Measurements from ENCODE around the gene KRTAP9-6.
"Not testable (repeated sequence)": the region's sequence is repeated elsewhere in the genome, so short reads cannot be mapped to it uniquely, and the experiment has no call there.

The KRTAP9-6 gene
- 0 reads per million in 4 experiments for total RNA-seq

- DNase-seq = no peak
These were observed at the start of gene KRTAP9-6 for GRCh38 chr17:41265078-41265477. TSS of gene KRTAP9-6 (plus strand) at chr17:41265378. CDS start at chr17:41265378, 0 bp downstream.

DNA sequence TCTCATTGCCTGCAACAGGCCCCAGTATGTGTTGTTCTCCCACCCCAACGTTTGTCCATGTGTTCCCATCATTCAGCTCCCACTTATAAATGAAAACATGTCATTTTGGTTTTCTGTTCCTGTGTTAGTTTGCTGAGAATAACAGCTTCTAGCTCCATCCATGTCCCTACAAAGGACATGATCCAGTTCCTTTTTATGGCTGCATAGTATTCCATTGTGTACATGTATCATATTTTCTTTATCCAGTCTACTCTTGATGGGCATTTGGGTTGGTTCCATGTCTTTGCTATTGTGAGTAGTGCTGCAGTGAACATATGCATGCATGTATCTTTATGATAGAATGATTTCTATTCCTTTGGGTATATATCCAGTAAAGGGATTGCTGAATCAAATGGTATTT lies 49.5 kb upstream of the KRTAP9-6 start:
- no peak for DNase-seq

- DNase-seq = no peak
These were observed 41.4 kb upstream of the KRTAP9-6 start for GRCh38 chr17:41223821-41224220.

- no peak for DNase-seq
These were observed 39.1 kb upstream of the KRTAP9-6 start for GRCh38 chr17:41226051-41226450.

DNA sequence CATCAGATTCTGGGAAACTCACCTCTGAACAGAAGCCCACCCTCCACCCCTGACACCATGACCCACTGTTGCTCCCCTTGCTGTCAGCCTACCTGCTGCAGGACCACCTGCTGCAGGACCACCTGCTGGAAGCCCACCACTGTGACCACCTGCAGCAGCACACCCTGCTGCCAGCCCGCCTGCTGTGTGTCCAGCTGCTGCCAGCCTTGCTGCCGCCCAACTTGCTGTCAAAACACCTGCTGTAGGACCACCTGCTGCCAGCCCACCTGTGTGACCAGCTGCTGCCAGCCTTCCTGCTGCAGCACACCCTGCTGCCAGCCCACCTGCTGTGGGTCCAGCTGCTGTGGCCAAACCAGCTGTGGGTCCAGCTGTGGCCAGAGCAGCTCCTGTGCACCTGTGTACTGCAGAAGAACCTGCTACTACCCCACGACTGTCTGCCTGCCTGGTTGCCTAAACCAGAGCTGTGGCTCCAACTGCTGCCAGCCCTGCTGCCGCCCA lies 38.5 kb upstream of the KRTAP9-6 start, which contains the start of gene KRTAP9-2:
KRTAP9-2 (plus strand) TSS at position 51 of the 498 bp plus-strand sequence; CDS start at position 58, 7 bp downstream.
- DNase-seq = not testable (repeated sequence)

DNA sequence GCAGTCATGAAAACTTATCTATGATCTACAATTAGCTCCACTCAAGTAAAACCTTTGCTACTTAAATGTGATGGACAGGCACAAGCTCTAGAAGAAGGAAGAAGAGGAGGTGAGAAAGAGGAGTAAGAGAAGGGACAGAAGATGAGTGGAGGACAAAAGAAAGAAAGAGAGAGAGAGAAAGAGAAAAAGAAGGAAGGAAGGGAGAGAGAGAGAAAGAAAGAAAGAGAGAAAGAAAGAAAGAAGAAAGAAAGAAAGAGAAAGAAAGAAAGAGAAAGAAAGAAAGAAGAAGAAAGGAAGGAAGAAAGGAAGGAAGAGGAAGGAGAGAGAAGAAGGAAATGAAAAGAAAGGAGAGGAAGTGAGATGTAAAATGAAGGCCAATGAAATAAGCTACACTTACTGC lies 35.1 kb upstream of the KRTAP9-6 start:
- no peak for DNase-seq

GRCh38 chr17:41231731-41232130 lies 33.4 kb upstream of the KRTAP9-6 start:
- DNase-seq = no peak

DNA sequence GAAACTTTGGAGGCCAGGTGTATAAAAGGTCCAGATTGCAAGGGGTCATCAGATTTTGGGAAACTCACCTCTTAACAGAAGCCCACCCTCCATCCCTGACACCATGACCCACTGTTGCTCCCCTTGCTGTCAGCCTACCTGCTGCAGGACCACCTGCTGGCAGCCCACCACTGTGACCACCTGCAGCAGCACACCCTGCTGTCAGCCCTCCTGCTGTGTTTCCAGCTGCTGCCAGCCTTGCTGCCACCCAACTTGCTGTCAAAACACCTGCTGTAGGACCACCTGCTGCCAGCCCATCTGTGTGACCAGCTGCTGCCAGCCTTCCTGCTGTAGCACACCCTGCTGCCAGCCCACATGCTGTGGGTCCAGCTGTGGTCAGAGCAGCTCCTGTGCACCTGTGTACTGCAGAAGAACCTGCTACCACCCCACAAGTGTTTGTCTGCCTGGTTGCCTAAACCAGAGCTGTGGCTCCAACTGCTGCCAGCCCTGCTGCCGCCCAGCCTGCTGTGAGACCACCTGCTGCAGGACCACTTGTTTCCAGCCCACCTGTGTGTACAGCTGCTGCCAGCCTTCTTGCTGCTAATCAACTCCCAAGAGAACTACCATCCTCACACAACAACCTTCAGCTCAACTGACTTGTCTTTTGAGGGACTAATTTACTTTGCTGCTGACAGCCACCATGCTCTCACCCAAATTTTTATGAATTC lies 32.6 kb upstream of the KRTAP9-6 start, which contains the start of gene KRTAP9-3:
KRTAP9-3 (plus strand) TSS at position 51 of the 707 bp plus-strand sequence; CDS start at position 104, 53 bp downstream.
- not testable (repeated sequence) for DNase-seq

DNA sequence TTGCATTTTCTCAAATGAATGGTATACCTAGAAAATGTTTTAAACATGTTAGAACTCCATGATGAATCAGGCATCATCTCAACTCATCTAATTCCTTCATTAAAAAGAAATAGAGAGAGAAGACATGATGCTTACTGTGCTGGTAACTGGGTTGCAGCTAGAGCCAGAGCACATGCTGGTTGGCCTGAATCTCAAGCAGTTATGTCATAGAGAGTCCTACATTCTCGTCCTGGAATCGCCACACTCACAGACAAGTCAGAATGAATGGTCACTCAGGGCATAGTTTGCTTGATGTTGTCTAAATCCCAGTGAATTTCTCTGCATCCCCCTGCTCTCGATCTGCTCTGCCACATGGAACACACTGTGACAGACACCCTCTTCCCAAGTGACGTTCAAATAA lies 28.1 kb upstream of the KRTAP9-6 start:
- not testable (repeated sequence) for DNase-seq

- DNase-seq = not testable (repeated sequence)
These were observed 27.2 kb upstream of the KRTAP9-6 start, which contains the start of gene KRTAP9-8 for GRCh38 chr17:41237949-41238437. TSS of gene KRTAP9-8 (plus strand) at chr17:41237999. CDS start at chr17:41238052, 53 bp downstream.

DNA sequence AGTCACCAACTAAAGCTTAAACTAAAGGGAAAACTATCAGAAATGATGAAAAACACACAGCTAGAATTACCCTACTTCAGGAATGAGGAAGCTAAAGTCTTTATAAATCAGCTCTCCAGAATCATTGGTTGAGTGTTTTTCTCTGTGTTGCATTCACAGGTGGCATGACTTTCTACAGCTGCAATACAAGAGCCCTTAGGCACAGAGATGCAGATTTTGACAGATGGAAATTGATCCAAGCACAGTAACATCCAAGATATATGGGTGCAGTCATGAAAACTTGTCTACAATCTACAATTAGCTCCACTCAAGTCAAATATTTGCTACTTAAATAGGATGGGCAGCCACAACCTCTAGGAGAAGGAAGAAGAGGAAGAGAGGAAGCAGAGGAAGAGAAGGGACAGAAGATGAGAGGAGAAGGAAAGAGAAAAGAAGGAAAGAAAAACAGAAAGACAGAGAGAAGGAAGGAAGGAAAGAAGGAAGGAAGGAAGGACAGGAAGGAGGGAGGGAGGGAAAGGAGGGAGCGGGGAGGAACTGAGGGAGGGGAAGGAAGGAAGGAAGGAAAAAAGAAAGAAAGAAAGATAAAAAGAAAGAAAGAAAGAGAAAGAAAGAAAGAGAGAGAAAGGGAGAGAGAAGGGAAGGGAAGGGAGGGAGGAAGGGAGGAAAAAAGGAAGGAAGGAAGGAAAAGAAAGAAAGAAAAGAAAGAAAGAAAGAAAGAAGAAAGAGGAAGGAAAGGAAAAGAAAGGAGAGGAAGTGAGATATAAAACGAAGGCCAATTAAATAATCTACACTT lies 18.0 kb upstream of the KRTAP9-6 start:
- DNase-seq = not testable (repeated sequence)

DNA sequence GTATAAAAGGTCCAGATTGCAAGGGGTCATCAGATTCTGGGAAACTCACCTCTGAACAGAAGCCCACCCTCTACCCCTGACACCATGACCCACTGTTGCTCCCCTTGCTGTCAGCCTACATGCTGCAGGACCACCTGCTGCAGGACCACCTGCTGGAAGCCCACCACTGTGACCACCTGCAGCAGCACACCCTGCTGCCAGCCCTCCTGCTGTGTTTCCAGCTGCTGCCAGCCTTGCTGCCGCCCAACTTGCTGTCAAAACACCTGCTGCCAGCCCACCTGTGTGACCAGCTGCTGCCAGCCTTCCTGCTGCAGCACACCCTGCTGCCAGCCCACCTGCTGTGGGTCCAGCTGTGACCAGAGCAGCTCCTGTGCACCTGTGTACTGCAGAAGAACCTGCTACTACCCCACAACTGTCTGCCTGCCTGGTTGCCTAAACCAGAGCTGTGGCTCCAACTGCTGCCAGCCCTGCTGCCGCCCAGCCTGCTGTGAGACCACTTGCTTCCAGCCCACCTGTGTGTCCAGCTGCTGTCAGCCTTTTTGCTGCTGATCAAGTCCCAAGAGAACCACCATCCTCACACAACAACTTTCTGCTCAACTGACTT lies 15.4 kb upstream of the KRTAP9-6 start, which contains the start of gene KRTAP9-4:
KRTAP9-4 (plus strand) TSS at position 51 of the 604 bp plus-strand sequence; CDS start at position 85, 34 bp downstream.
- DNase-seq = not testable (repeated sequence)

- no peak for DNase-seq
These were observed 13.9 kb upstream of the KRTAP9-6 start for GRCh38 chr17:41251261-41251660.

GRCh38 chr17:41254861-41255260 lies 10.3 kb upstream of the KRTAP9-6 start:
- no peak for DNase-seq

DNA sequence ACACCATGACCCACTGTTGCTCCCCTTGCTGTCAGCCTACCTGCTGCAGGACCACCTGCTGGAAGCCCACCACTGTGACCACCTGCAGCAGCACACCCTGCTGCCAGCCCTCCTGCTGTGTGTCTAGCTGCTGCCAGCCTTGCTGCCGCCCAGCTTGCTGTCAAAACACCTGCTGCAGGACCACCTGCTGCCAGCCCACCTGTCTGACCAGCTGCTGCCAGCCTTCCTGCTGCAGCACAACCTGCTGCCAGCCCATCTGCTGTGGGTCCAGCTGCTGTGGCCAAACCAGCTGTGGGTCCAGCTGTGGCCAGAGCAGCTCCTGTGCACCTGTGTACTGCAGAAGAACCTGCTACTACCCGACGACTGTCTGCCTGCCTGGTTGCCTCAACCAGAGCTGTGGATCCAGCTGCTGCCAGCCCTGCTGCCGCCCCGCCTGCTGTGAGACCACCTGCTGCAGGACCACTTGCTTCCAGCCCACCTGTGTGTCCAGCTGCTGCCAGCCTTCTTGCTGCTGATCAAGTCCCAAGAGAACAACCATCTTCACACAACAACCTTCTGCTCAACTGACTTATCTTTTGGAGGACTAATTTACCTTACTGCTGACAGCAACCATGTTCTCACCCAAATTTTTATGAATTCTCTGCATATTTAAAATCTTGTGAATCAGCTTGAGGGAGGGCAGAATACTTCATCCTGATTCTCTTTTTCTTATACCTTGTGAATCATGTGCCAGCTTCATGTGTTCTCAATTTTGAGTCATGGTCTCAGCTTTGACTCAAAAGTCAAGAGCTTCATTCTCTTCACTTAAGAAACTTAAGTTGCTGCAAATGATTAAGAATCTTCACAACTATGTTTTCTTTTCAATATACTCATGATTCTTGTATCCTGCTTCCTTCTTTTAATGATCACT lies 9.5 kb upstream of the KRTAP9-6 start, which contains the start of gene KRTAP9-9:
KRTAP9-9 (plus strand) TSS at position 4 of the 910 bp plus-strand sequence.
- not testable (repeated sequence) for DNase-seq

DNA sequence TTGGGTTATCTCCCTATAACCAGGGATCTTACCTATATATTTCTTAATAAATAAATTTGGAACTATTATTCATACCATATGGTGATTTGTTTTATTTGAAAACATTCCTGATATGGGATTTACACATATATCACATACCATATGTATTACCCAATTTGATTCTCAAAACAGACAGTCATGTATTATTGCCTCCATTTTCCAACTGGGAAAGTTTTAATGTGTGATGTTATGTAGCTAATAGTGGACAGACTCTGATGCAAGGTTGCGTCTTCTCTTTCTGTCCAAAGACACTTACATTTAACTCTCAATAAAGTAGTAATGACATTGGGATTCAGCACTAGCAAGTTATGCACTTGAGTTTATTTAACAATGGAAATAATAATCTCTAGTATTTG lies 8.9 kb upstream of the KRTAP9-6 start:
- DNase-seq = no peak

GRCh38 chr17:41258406-41258805 lies 6.8 kb upstream of the KRTAP9-6 start:
- DNase-seq = no peak

DNA sequence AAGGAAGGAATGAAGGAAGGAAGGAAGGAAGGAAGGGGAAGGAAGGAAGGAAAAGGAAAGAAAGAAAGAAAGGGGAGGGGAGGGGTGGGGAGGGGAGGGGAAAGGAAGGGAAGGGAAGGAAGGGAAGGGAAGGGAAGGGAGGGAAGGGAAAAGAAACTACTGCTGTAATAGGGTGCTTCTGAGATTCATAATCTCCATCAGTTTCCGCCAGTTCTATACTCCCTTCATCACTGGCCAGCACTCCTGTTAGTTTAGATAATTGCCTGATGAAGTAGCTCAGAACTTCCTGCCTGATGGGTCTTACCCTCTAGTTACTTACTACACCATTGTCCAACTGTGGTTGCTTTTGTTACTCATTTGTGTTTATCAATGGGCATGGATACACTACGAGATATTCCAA lies 2.0 kb upstream of the KRTAP9-6 start:
- no peak for DNase-seq

DNA sequence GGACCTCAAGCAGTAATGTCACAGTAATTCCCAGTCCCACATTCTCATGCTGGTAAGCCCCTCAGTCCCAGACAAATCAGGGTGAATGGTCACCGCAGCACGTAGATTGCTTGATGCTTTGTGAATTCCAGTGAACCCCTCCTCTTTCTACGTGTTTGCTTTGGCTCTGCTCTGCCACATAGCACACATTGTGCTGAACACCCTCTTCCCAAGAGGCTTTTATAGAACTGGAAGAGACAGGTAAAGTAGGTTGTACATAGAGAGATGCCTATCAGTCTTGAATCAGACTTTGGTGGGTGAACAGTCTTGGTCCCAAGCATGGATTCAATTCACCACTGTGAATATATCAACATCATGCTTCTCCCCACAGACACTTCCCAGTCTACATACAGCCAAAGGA lies 579 bp upstream of the KRTAP9-6 start:
- DNase-seq = no peak

- DNase-seq = no peak
These were observed 2.5 kb downstream of the KRTAP9-6 start for GRCh38 chr17:41267711-41268110.

DNA sequence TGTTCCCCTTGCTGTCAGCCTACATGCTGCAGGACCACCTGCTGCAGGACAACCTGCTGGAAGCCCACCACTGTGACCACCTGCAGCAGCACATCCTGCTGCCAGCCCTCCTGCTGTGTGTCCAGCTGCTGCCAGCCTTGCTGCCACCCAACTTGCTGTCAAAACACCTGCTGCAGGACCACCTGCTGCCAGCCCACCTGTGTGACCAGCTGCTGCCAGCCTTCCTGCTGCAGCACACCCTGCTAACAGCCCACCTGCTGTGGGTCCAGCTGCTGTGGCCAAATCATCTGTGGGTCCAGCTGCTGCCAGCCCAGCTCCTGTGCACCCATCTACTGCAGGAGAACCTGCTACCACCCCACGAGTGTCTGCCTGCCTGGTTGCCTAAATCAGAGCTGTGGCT lies 6.1 kb downstream of the KRTAP9-6 start:
- not testable (repeated sequence) for DNase-seq

All from effector CD8-positive, alpha-beta T cell (primary cell).